H1 (cell line): ENCODE data around the gene TGM1. TPM values are rescaled to one million over a fixed set of nuclear protein-coding genes. Genes with fewer than 3 reads are reported as not detected.

ENCODE experiments used
- CTCF ChIA-PET: fragments of 300-600 bp; sonication (Branson Sonifier 250); formaldehyde crosslinking; loops from one replicate; lab custom pipeline; 2021; ENCODE audit not compliant: partially characterized antibody; lab: Charles Lee
- POLR2A ChIA-PET: fragments of 300-600 bp; sonication (Branson Sonifier 250); formaldehyde crosslinking; loops from one replicate; lab custom pipeline; 2021; ENCODE audit warnings: inconsistent platforms; ENCODE audit not compliant: partially characterized antibody; lab: Charles Lee
- DNase-seq, 2 experiments: peaks; one replicate each; pipeline versions ENCODE4 v3.0.0 to v3.0.0-alpha.2; 2010 to 2022; ENCODE audit warnings: low spot score in 2 of 2, low read depth in 1 of 2, mixed read lengths in 1 of 2
- FAIRE-seq: peaks from 2 replicates; lab custom pipeline; 2011; peaks lifted over from hg19 to GRCh38; lab: Jason Lieb, UNC
- H2AFZ ChIP-seq: 2 replicates; pipeline ENCODE4 v1.8.1; 2012; ENCODE audit warnings: low read length, inconsistent platforms
- H2AK5ac ChIP-seq: 2 replicates; pipeline ENCODE4 v1.6.1; 2013; ENCODE audit warnings: low read depth, low read length
- H2BK120ac ChIP-seq: replicated peaks from 2 replicates; pipeline ENCODE3; 2013; ENCODE audit warnings: low read depth, low read length, inconsistent platforms
- H2BK12ac ChIP-seq: 2 replicates; pipeline ENCODE4 v1.6.1; 2013; ENCODE audit warnings: low read depth, low read length
- H2BK15ac ChIP-seq: 2 replicates; pipeline ENCODE4 v1.6.1; 2013; ENCODE audit warnings: low read length
- H2BK20ac ChIP-seq: 2 replicates; pipeline ENCODE4 v1.6.1; 2013; ENCODE audit warnings: low read length
- H2BK5ac ChIP-seq: 2 replicates; pipeline ENCODE4 v1.6.1; 2013; ENCODE audit warnings: low read depth, low read length
- H3K14ac ChIP-seq: 2 replicates; pipeline ENCODE4 v1.6.1; 2013; ENCODE audit warnings: inconsistent platforms; ENCODE audit not compliant: insufficient read length
- H3K18ac ChIP-seq: 2 replicates; pipeline ENCODE4 v1.6.1; 2013; ENCODE audit warnings: low read length; ENCODE audit errors: extremely low read depth
- H3K23ac ChIP-seq: 2 replicates; pipeline ENCODE4 v1.6.1; 2013; ENCODE audit warnings: inconsistent platforms; ENCODE audit not compliant: insufficient read length
- H3K23me2 ChIP-seq: 2 replicates; pipeline ENCODE4 v1.6.1; 2013; ENCODE audit warnings: low read depth, low read length
- H3K27ac ChIP-seq: 2 replicates; pipeline ENCODE4 v1.6.1; 2011; ENCODE audit warnings: low read depth, low read length, inconsistent platforms
- H3K27me3 ChIP-seq, 4 experiments: replicated peaks in 1 of 4; 1 replicate in 1 of 4; 2 replicates in 3 of 4; pipeline versions ENCODE4 v1.6.1 to v1.8.1; 2011 to 2013; ENCODE audit warnings: low read length in 3 of 4, mild to moderate bottlenecking in 3 of 4, inconsistent platforms in 2 of 4, mixed read lengths in 2 of 4, moderate library complexity in 1 of 4; ENCODE audit not compliant: control insufficient read depth in 3 of 4, insufficient read depth in 3 of 4; ENCODE audit errors: extremely low read depth in 1 of 4
- H3K36me3 ChIP-seq, 4 experiments: 2 replicates each; pipeline versions ENCODE4 v1.6.1 to v1.8.1; 2011 to 2013; ENCODE audit warnings: mild to moderate bottlenecking in 4 of 4, low read length in 3 of 4, moderate library complexity in 2 of 4, control low read depth in 1 of 4, inconsistent platforms in 1 of 4; ENCODE audit not compliant: insufficient read depth in 4 of 4, control insufficient read depth in 2 of 4
- H3K4ac ChIP-seq: replicated peaks from 2 replicates; pipeline ENCODE3; 2013; ENCODE audit warnings: low read length, low read depth, mixed read lengths, inconsistent platforms; ENCODE audit not compliant: insufficient read length
- H3K4me1 ChIP-seq, 4 experiments: replicated peaks in 1 of 4; 1 replicate in 1 of 4; 2 replicates in 3 of 4; pipeline versions ENCODE4 v1.6.1 to v1.8.1; 2011 to 2013; ENCODE audit warnings: low read length in 3 of 4, inconsistent platforms in 2 of 4, mixed read lengths in 1 of 4; ENCODE audit not compliant: insufficient read depth in 4 of 4, control insufficient read depth in 3 of 4
- H3K4me2 ChIP-seq, 2 experiments: 2 replicates each; pipeline versions ENCODE4 v1.6.1 to v1.8.1; 2011 to 2013; ENCODE audit warnings: low read depth in 2 of 2, low read length in 2 of 2, control low read depth in 1 of 2, inconsistent platforms in 1 of 2, mild to moderate bottlenecking in 1 of 2; ENCODE audit not compliant: insufficient read depth in 1 of 2
- H3K4me3 ChIP-seq, 4 experiments: fragments of 200-600, 300-600 bp in 1 of 4; sonication (generic), shearing (Covaris generic), sonication (Bioruptor Twin) in 1 of 4; 2 replicates each; pipeline versions ENCODE4 v1.5.1 to v1.8.1; 2011 to 2016; ENCODE audit warnings: low read length in 4 of 4, low read depth in 3 of 4, control low read depth in 2 of 4, inconsistent platforms in 2 of 4, mild to moderate bottlenecking in 2 of 4, mixed read lengths in 1 of 4, moderate library complexity in 1 of 4; ENCODE audit not compliant: insufficient read depth in 2 of 4; ENCODE audit errors: extremely low read depth in 1 of 4
- H3K56ac ChIP-seq: replicated peaks from 2 replicates; pipeline ENCODE3; 2013; ENCODE audit warnings: low read depth, mild to moderate bottlenecking, mixed read lengths, low read length, inconsistent platforms; ENCODE audit not compliant: insufficient read length
- H3K79me1 ChIP-seq: 2 replicates; pipeline ENCODE4 v1.6.1; 2013; ENCODE audit warnings: low read depth, low read length, control low read depth
- H3K79me2 ChIP-seq, 2 experiments: 2 replicates each; pipeline versions ENCODE4 v1.6.1 to v1.8.1; 2012 to 2013; ENCODE audit warnings: low read length in 2 of 2, mild to moderate bottlenecking in 2 of 2, inconsistent platforms in 1 of 2; ENCODE audit not compliant: insufficient read depth in 2 of 2, control insufficient read depth in 1 of 2
- H3K9ac ChIP-seq, 4 experiments: replicated peaks in 1 of 4; 1 replicate in 1 of 4; 2 replicates in 3 of 4; pipeline versions ENCODE4 v1.6.1 to v1.8.1; 2011 to 2013; ENCODE audit warnings: low read depth in 3 of 4, low read length in 3 of 4, control low read depth in 2 of 4, mild to moderate bottlenecking in 2 of 4, moderate library complexity in 2 of 4, inconsistent platforms in 1 of 4; ENCODE audit errors: extremely low read depth in 1 of 4
- H3K9me3 ChIP-seq, 2 experiments: 2 replicates each; pipeline versions ENCODE4 v1.6.1 to v1.8.1; 2012 to 2013; ENCODE audit warnings: mild to moderate bottlenecking in 2 of 2, moderate library complexity in 2 of 2, control low read depth in 1 of 2, inconsistent platforms in 1 of 2, low read depth in 1 of 2, low read length in 1 of 2, mixed read lengths in 1 of 2; ENCODE audit not compliant: insufficient read depth in 2 of 2
- H4K20me1 ChIP-seq, 2 experiments: replicated peaks in 1 of 2; 2 replicates each; pipeline versions ENCODE3 to v1.8.1; 2011 to 2013; ENCODE audit warnings: inconsistent platforms in 2 of 2, low read length in 2 of 2, mild to moderate bottlenecking in 1 of 2; ENCODE audit not compliant: insufficient read depth in 2 of 2, control insufficient read depth in 1 of 2
- H4K5ac ChIP-seq: 2 replicates; pipeline ENCODE4 v1.6.1; 2013; ENCODE audit warnings: low read length, low read depth, mixed read lengths, inconsistent platforms; ENCODE audit not compliant: insufficient read length
- H4K8ac ChIP-seq: 2 replicates; pipeline ENCODE4 v1.8.0; 2013; ENCODE audit warnings: mild to moderate bottlenecking, moderate library complexity, low read length, inconsistent platforms; ENCODE audit not compliant: insufficient read depth; ENCODE audit errors: extremely low read depth
- H4K91ac ChIP-seq: replicated peaks from 2 replicates; pipeline ENCODE3; 2013; ENCODE audit warnings: low read length, mixed read lengths, inconsistent platforms; ENCODE audit not compliant: insufficient read length
- SP4 ChIP-seq: IDR thresholded peaks from 2 replicates; pipeline ENCODE4 v1.6.1; 2012; ENCODE audit warnings: low read length, inconsistent platforms
- WGBS, 2 experiments: shearing (Covaris generic) in 1 of 2; methylation state at CpG; one replicate each; pipeline versions ENCODE4 v1.1.6 to v1.1.7; 2013 to 2015; ENCODE audit warnings: low lambda C conversion rate in 2 of 2, mixed read lengths in 2 of 2, inconsistent platforms in 1 of 2, low coverage in 1 of 2, missing lambda C conversion rate in 1 of 2; ENCODE audit not compliant: insufficient replicate concordance in 2 of 2, insufficient coverage in 1 of 2, insufficient read length in 1 of 2; ENCODE audit errors: extremely low coverage in 1 of 2, missing lambda C conversion rate in 1 of 2; 5-methylcytosine and 5-hydroxymethylcytosine counted together
- polyA plus RNA-seq, 7 experiments: library from polyadenylated mRNA; depleted of rRNA in 3 of 7; stranded (reverse) in 5 of 7; unstranded in 2 of 7; fragments of >200 nt in 5 of 7; fragments of 200-250 nt in 2 of 7; gene quantifications; 1 replicate in 5 of 7; 2 replicates in 1 of 7; 4 replicates in 1 of 7; pipeline versions ENCODE4 v1.2.1 to v1.2.3, GENCODE V29; 2011 to 2013; ENCODE audit warnings: missing spikeins in 2 of 7, mixed read lengths in 2 of 7
- total RNA-seq: library from RNA; stranded (reverse); fragmentation: NEBNext Ultra II Directional; extraction: Animal tissue kit (Norgen Biotek cat#: 25700); gene quantifications from 2 replicates; pipeline ENCODE4 v1.2.1, GENCODE V29; 2021
- TF ChIP-seq, protein P1 (sequence below), 3 experiments: IDR thresholded peaks; 1 replicate in 2 of 3; 2 replicates in 1 of 3; pipeline versions ENCODE4 v1.5.1 to v1.6.1; 2011; ENCODE audit warnings: low read length in 3 of 3, mild to moderate bottlenecking in 3 of 3, inconsistent platforms in 2 of 3, low read depth in 1 of 3, moderate library complexity in 1 of 3; ENCODE audit not compliant: insufficient read depth in 1 of 3; ENCODE audit errors: control extremely low read depth in 1 of 3

TGM1 gene
- total and polyA plus RNA-seq, 2 of the 8 experiments (the other 6 are each of a cell fraction or from before 2014, with no cell fraction given): 1.8 to 2.2 TPM

DNA sequence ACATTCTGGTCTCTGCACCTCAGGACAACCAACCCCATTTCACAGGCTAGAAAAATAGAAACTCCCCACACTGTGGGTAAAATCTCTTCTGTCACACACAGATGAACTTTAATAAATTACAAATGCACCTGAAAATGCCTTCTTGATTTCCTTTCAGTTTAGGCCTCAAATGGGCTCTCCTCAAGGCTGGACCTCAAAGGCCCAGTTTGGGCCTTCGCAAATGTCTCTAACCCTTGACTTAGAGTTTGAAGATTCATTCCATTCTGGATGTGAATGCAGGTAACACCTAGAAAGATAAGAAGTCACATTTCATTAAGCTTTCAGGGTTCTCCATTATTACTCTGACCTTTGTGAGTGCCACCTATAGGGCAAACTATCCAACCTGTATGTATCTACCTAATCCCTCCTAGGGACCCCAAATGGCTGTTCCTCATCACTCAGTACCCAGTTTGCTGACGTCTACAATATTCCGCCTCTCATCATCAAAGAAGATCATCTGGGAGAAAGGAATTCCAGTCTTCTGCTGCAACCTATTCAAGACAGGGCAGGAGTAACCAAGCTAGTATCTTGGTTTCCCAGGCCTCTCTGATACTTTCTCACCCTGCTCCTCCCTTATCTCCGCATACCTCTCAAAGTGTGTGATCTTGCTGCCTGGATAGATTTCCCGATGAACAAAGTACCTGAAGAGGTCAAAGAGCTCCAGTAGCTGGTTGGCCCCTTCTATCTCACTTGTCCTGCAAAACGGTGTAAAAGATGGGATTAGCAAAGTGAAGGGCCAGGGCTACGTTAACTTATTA is 48.9 kb downstream of the TGM1 start:
- Histone ChIP-seq H3K27me3 (no peaks in the 10 kb centered on the region), H2BK15ac (no peak overlapping the region; the same call in 1 of the 2 replicates), H2BK5ac (peak overlapping the region; percentile 41; the same call in 1 of the 2 replicates), H4K5ac (no peak overlapping the region), H3K9ac (peak overlapping the region in 3 of 4 experiments; percentile 35 to 96 (median 69); a peak in 6 of 7 replicates), H2AFZ (no peak overlapping the region), H2BK120ac (no peak overlapping the region), H4K8ac (no peak overlapping the region), H2BK12ac (no peak overlapping the region), H3K23me2 (peaks cover 8% of the 10 kb centered on the region), H3K4me3 (peak overlapping the region; percentile 68 to 97 (median 92); a peak in 6 of 8 replicates), H3K79me2 (peaks cover 0 to 3% of the 10 kb centered on the region in 2 experiments; a peak in 1 of 4 replicates), H3K4me2 (peak overlapping the region; percentile 80 to 90), H4K91ac (no peak overlapping the region), H3K56ac (no peak overlapping the region), H3K79me1 (no peaks in the 10 kb centered on the region), H3K4me1 (peaks cover 0 to 5% (median 2%) of the 10 kb centered on the region in 4 experiments; a peak in 1 of 7 replicates), H3K36me3 (peaks cover 11 to 25% (median 20%) of the 10 kb centered on the region in 4 experiments; a peak in 7 of 8 replicates), H3K23ac (no peak overlapping the region), H3K27ac (peak overlapping the region; percentile 76), H3K9me3 (no peaks in the 10 kb centered on the region), H3K18ac (no peak overlapping the region), H4K20me1 (no peaks in the 10 kb centered on the region), H2BK20ac (no peak overlapping the region), H3K4ac (peak overlapping the region; percentile 11), H2AK5ac (0 out of 2 replicates have a peak overlapping the region, but pooled peaks have one; percentile 5), H3K14ac (no peak overlapping the region)
- CTCF ChIA-PET: interaction anchor here (1.0 to 2.1 kb wide), 11 partner anchors 10 to 118 kb away, joined by 3 to 9 read pairs (median 4); partner anchors contain the start of genes IRF9 and PSME2
- TF ChIP-seq, protein P1, sequence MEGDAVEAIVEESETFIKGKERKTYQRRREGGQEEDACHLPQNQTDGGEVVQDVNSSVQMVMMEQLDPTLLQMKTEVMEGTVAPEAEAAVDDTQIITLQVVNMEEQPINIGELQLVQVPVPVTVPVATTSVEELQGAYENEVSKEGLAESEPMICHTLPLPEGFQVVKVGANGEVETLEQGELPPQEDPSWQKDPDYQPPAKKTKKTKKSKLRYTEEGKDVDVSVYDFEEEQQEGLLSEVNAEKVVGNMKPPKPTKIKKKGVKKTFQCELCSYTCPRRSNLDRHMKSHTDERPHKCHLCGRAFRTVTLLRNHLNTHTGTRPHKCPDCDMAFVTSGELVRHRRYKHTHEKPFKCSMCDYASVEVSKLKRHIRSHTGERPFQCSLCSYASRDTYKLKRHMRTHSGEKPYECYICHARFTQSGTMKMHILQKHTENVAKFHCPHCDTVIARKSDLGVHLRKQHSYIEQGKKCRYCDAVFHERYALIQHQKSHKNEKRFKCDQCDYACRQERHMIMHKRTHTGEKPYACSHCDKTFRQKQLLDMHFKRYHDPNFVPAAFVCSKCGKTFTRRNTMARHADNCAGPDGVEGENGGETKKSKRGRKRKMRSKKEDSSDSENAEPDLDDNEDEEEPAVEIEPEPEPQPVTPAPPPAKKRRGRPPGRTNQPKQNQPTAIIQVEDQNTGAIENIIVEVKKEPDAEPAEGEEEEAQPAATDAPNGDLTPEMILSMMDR (IDR thresholded peaks at IDR 0.05; ENCODE audit: control extremely low read depth in 1 of 3, insufficient read depth in 1 of 3, low read depth in 1 of 3, low read length in 3 of 3): no peak
- TF ChIP-seq SP4: 0 out of 2 replicates have a peak, but pooled peaks have one; percentile 25
- POLR2A ChIA-PET: interaction anchor here (0.9 to 11.1 kb wide), 31 partner anchors 8 to 216 kb away, joined by 3 to 119 read pairs (median 5); partner anchors contain the start of genes DHRS1, EMC9, GMPR2 and IPO4
- no peak for FAIRE-seq
- 94% methylated on average over 7 of the region's 7 CpGs; no CpG with 5 or more reads in 1 of the 2 experiments for WGBS, 2 experiments
- DNase-seq: no peak
